Anterior cingulate cortex (tissue), 58 donors: ENCODE results near the gene TEX13A.

Experiments used
- DNase-seq, 58 donors: peaks; one replicate each; lab custom pipeline; 2025; lab: John Stamatoyannopoulos, UW

The TEX13A gene

GRCh38 chrX:105189093-105189492, 31.4 kb downstream of the TEX13A start:
- no peak for DNase-seq

- no peak for DNase-seq
Observed at GRCh38 chrX:105179644-105180043, 40.9 kb downstream of the TEX13A start.

DNA sequence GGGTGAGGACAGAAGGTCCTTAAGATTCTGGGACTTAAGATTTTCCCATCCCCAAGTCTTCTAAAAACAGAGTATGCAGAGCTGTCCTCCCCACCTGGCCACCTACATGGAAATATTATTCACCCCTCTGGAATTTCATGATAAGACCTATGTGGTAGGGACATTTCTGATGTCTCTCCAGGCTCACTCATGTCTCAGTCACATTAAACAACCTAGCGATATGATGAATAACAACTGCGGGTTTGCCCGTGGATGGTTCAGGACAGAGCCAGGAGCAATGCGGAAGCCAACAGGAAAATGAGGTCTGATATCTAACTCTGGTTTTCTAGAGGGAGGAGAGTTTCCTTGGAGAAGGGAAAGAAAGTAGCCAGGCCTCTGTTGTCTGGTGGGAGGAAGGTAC, 47.4 kb downstream of the TEX13A start:
- DNase-seq, result no peak
